ENCODE results near the gene UBAP1L. TPM values are rescaled to one million over a fixed set of nuclear protein-coding genes. Genes with fewer than 3 reads are reported as not detected.
A peak's percentile ranks its signal among the peaks of the same experiment; 100 is the strongest.

The UBAP1L gene
- total RNA-seq, 1 experiment from 2014 or later, result 3.0 TPM

DNA sequence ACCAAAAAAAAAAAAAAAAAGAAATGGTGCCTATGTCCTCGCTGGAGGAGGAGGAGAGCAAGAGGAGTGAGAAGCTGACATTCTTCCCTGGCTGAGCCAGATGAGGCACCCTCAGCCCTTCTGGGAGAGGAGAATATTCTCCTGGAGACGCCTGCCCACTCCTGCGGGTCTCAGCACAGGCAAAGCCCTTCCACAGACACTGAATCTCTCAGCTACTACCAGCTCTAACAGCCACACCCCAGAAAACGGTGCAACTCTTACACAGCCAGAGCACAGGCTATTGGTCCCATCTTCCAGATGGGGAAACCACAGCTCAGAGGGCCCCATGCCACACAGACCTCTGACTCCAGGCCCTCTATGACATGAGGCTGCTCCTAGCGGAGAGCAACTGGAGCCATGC lies 52.9 kb downstream of the UBAP1L start:
- Histone ChIP-seq H4K8ac (replicated peaks; ENCODE audit: insufficient read length, low read depth, low read length) (no peak overlapping the region), H3K23ac (ENCODE audit: insufficient read length, low read depth, low read length) (no peak overlapping the region), H3K4me2 (ENCODE audit: insufficient read depth, insufficient read length, low read length) (no peak overlapping the region), H2BK15ac (ENCODE audit: low read depth, low read length) (no peak overlapping the region), H3K9ac (ENCODE audit: extremely low read depth, insufficient read length, low read length) (no peak overlapping the region), H3K23me2 (ENCODE audit: insufficient read length, low read depth, low read length, poor library complexity, severe bottlenecking) (peaks cover 4% of the 10 kb centered on the region), H3K4me1 (ENCODE audit: insufficient read depth, low read length) (peaks cover 5% of the 10 kb centered on the region), H2AFZ (ENCODE audit: low read length) (no peak overlapping the region), H3K27me3 (ENCODE audit: insufficient read depth, low read length) (no peaks in the 10 kb centered on the region), H3K56ac (ENCODE audit: insufficient read length, low read depth, low read length) (no peak overlapping the region), H4K5ac (ENCODE audit: insufficient read length, low read depth, low read length) (no peak overlapping the region), H2AK5ac (ENCODE audit: insufficient read length, low read length) (no peak overlapping the region), H4K91ac (ENCODE audit: insufficient read length, low read depth, low read length) (no peak overlapping the region), H3K79me1 (ENCODE audit: insufficient read depth, low read depth, low read length, poor library complexity, severe bottlenecking) (no peaks in the 10 kb centered on the region), H3K9me3 (ENCODE audit: control insufficient read depth, low read depth, low read length) (no peaks in the 10 kb centered on the region), H4K20me1 (ENCODE audit: control insufficient read depth, insufficient read depth, insufficient read length) (no peaks in the 10 kb centered on the region), H2BK5ac (ENCODE audit: insufficient read length, low read length) (no peak overlapping the region), H3K18ac (ENCODE audit: insufficient read length, low read depth, low read length) (no peak overlapping the region), H3K79me2 (ENCODE audit: insufficient read depth, low read length) (no peaks in the 10 kb centered on the region), H2BK20ac (ENCODE audit: low read depth, low read length, poor library complexity, severe bottlenecking) (no peak overlapping the region), H2BK12ac (ENCODE audit: insufficient read length, low read depth, low read length) (no peak overlapping the region), H3K4ac (ENCODE audit: low read depth, low read length) (no peak overlapping the region), H3K14ac (ENCODE audit: insufficient read depth, low read length) (no peak overlapping the region), H3T11ph (ENCODE audit: low read length) (no peak overlapping the region), H2BK120ac (ENCODE audit: low read depth, low read length, poor library complexity, severe bottlenecking) (no peak overlapping the region), H3K27ac (ENCODE audit: insufficient read length, low read depth, low read length) (no peak overlapping the region)
- no peak overlapping the region for H3K4me3 Mint-ChIP-seq
- no peaks in the 10 kb centered on the region for H3K9me3 Mint-ChIP-seq
- no peaks in the 10 kb centered on the region for H3K27me3 Mint-ChIP-seq (ENCODE audit: low read depth)
- peaks cover 18 to 20% of the 10 kb centered on the region in 2 experiments for H3K4me1 Mint-ChIP-seq
- TF ChIP-seq, protein P1, sequence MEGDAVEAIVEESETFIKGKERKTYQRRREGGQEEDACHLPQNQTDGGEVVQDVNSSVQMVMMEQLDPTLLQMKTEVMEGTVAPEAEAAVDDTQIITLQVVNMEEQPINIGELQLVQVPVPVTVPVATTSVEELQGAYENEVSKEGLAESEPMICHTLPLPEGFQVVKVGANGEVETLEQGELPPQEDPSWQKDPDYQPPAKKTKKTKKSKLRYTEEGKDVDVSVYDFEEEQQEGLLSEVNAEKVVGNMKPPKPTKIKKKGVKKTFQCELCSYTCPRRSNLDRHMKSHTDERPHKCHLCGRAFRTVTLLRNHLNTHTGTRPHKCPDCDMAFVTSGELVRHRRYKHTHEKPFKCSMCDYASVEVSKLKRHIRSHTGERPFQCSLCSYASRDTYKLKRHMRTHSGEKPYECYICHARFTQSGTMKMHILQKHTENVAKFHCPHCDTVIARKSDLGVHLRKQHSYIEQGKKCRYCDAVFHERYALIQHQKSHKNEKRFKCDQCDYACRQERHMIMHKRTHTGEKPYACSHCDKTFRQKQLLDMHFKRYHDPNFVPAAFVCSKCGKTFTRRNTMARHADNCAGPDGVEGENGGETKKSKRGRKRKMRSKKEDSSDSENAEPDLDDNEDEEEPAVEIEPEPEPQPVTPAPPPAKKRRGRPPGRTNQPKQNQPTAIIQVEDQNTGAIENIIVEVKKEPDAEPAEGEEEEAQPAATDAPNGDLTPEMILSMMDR (conservative IDR thresholded peaks at IDR 0.05), result no peak
- H3K36me3 Mint-ChIP-seq (ENCODE audit: insufficient read depth in 1 of 3, low read depth in 3 of 3), result peaks cover 0 to 5% (median 5%) of the 10 kb centered on the region in 3 experiments; a peak in 3 of 7 replicates
- no CpG with 5 or more reads among the region's 5 CpGs for WGBS (ENCODE audit: extremely low coverage, insufficient read length, low lambda C conversion rate)
- H3K27ac Mint-ChIP-seq, result peak overlapping the region in 1 of 3 experiments; percentile 59; a peak in 1 of 7 replicates
- DNase-seq, result no peak

Measured in H9 (cell line).